Mononuclear cell (primary cell): ENCODE results near the gene MICA. TPM values are rescaled to one million over a fixed set of nuclear protein-coding genes. Genes with fewer than 3 reads are reported as not detected.
A peak's percentile ranks its signal among the peaks of the same experiment; 100 is the strongest.
"Not testable (repeated sequence)": the region's sequence is repeated elsewhere in the genome, so short reads cannot be mapped to it uniquely, and the experiment has no call there.

Source experiments
- H3K27me3 ChIP-seq: 2 replicates; pipeline ENCODE4 v1.6.0; 2011; ENCODE audit warnings: low read length, control low read depth; ENCODE audit not compliant: insufficient read depth
- H3K4me1 ChIP-seq: 2 replicates; pipeline ENCODE4 v1.5.1; 2011; ENCODE audit warnings: mild to moderate bottlenecking, low read length, control low read depth; ENCODE audit not compliant: insufficient read depth
- H3K4me3 ChIP-seq: 2 replicates; pipeline ENCODE4 v1.5.1; 2011; ENCODE audit warnings: mild to moderate bottlenecking, low read length, moderate library complexity
- H3K9me3 ChIP-seq: 2 replicates; pipeline ENCODE4 v1.5.1; 2011; ENCODE audit warnings: low read depth, mild to moderate bottlenecking, control low read depth, low read length
- total RNA-seq: library from RNA; depleted of rRNA; stranded (reverse); fragments of >200 nt; gene quantifications from one replicate; pipeline ENCODE4 v1.2.3, GENCODE V29; 2012

Gene MICA
- total RNA-seq, 1 donor: 7.1 TPM

- Histone ChIP-seq H3K4me3 (no peak overlapping the region), H3K4me1 (no peaks in the 10 kb centered on the region), H3K9me3 (peaks cover 24% of the 10 kb centered on the region), H3K27me3 (peaks cover 17% of the 10 kb centered on the region)
These were observed 47.4 kb downstream of the MICA start for GRCh38 chr6:31450751-31451150.

- H3K27me3 ChIP-seq: peaks cover 16% of the 10 kb centered on the region
- H3K4me3 ChIP-seq: no peak overlapping the region
- H3K9me3 ChIP-seq: peaks cover 24% of the 10 kb centered on the region
- no peaks in the 10 kb centered on the region for H3K4me1 ChIP-seq
These were observed 49.5 kb downstream of the MICA start for GRCh38 chr6:31452859-31453258.

DNA sequence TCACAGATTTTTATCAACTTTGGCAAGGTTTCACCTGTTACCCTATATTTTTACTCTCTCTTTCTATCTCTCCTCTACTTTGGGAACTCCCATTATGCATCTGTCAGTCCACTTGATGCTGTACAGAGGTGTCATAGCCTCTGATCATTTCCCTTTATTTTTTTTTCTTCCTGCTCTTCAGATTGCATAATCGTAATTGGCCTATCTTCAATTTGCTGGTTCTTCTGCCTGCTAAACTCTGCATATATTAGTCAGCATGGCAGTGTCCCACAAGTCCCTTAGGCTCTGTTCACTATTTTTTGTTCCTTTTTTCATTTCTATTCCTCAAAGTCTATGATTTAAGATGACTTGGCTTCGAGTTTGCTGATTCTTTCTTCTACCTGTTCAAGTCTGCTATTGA is 49.9 kb downstream of the MICA start:
- no peaks in the 10 kb centered on the region for H3K4me1 ChIP-seq
- no peak overlapping the region for H3K4me3 ChIP-seq
- peaks cover 24% of the 10 kb centered on the region for H3K9me3 ChIP-seq
- peaks cover 16% of the 10 kb centered on the region for H3K27me3 ChIP-seq

DNA sequence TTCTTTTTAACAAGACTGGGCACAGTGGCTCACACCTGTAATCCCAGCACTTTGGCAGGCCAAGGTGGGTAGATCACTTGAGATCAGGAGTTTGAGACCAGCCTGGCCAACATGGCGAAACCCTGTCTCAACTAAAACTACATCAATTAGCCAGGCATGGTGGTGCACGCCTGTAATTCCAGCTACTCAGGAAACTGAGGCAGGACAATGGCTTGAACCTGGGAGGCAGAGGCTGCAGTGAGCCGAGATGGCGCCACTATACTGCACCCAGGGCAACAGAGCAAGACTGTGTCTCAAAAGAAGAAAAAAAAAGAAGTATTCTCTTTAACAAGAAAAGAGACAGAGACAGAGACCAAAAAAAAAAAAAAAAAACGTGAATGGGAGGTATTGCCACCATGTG is 56.5 kb downstream of the MICA start:
- H3K9me3 ChIP-seq, H3K27me3 ChIP-seq, H3K4me3 ChIP-seq: not testable (repeated sequence)
- H3K4me1 ChIP-seq: peaks cover 25% of the 10 kb centered on the region

- H3K9me3 ChIP-seq: no peaks in the 10 kb centered on the region
- H3K4me1 ChIP-seq: peaks cover 31% of the 10 kb centered on the region
- peaks cover 4% of the 10 kb centered on the region for H3K27me3 ChIP-seq
- no peak overlapping the region for H3K4me3 ChIP-seq
These were observed 57.1 kb downstream of the MICA start for GRCh38 chr6:31460361-31461025.

DNA sequence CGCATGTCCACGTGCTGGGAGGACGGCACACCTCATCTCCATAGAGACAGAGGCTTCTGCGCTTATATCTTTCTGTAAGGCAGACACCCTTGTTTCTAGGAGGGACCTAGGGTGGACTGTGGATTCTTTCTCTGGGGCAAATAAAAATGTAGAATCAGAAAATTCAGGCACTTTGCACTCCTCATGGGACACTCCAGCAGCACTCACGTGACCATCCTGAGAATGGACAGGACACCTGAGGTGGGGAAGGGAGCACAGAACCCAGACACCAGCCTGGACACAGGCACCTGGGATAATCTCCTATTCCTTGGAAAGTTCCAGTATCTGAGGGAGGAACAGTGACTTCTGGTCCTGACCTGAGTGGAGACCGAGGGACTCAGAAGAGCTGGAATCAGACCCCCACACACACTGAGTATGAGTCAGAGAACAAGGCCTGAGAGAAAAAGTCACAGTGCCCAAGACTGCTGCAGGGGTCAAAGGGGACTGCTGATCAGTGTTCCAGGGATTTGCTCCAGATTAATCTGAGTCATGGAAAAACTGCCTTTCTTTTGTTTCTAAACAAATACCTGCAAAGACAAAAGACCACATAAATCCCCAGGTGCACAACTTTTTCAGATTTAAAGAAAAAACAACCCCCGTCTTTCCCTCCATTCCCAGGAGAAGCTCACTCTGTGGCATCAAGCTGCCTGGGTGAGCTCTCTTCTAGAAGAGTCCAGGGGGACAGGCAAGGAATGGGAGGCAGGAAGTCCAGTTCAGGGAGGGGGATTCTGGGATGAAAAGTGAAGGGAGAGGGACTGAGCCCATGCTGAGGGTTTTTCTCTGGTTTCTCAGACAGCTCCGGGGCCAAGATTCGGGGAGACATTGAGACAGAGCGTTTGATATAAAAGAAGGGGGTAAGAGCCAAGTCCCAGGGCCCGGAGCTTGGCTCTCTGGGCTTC is 58.9 kb downstream of the MICA start:
- Histone ChIP-seq H3K9me3 (no peaks in the 10 kb centered on the region), H3K4me3 (peak overlapping the region; percentile 82), H3K4me1 (peaks cover 48% of the 10 kb centered on the region), H3K27me3 (no peaks in the 10 kb centered on the region)

DNA sequence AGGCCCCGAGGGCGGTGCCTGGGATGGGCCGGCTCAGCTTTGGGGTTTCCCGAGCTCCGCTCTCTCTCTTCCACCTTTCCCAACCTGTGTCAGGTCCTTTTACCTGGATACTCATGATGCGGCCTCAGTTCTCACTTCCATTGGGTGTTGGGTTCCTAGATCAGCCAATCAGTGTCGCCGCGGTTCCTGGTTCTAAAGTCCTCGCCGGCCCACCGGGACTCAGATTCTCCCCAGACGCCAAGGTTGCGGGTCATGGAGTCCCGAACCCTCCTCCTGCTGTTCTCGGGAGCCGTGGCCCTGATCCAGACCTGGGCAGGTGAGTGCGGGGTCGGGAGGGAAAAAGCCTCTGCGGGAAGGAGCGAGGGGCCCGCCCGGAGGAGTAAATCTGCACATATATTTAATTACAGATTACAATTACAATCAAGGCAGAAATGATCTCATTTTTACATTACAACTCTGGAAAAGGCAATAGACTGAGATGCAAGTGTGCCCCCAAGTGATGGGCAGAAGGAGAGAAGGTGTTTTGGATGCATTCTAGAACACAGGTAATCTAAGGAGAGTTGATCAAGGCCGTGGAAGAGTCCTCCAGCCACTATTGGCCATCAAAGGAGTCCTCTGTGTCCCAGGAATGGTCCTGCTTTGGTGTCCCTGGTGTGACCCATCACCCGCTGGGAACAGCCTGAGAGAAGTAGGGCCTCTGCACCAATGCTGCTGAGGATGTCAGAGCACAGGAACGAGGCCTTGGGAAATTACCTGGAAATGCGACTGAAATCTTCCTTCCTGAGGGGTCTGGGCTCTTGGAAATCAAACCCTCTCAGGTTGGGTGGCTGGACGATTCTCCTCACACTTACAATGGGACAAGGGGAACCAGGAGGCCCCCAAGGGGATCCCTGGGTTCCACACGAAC is 59.8 kb downstream of the MICA start:
- Histone ChIP-seq H3K9me3 (no peaks in the 10 kb centered on the region), H3K4me3 (peak overlapping the region; percentile 82), H3K4me1 (peaks cover 51% of the 10 kb centered on the region), H3K27me3 (no peaks in the 10 kb centered on the region)

DNA sequence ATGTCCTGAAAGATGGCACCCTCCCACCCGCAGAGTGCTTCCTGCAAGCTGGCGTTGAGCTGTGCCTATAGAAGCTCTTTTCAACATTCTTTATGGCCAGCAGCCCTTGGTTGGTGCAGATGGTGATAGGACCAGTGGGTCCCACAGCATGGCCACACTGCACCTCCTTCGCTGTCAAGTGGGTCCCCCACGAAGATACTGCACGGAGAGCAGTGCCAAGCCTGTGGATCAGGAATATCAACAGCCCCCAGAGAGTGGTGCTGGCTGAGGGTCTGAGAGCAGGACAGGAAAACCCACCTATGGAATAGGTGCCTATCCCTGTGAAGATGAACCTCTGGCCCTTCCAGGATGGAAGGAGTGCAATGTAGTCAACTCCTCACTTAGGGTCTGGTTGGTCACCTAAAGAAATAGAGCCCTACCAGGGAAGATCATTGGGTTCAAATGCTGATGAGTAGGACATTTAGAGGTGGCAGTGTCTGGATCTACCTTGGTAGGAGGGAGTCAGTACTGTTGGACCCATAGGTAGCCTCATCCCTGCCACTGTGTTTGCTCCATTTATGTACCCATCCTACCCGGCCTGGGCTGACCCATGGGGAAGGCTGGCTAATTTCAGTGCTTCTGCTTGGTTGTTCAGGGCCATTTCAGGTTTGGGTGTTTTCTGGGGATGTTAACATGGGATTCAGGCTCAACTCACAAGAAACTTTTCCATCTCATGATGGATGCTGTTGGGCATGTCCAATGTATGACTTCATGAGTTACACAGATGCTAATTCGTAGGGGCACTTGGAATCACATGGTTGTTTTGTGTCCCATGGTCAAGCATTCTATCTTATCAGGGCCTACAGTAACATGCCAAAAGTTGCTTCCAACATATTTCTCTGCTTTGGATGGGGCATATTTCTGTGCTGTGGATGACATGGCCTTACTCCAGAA is 61.1 kb downstream of the MICA start:
- peaks cover 64% of the 10 kb centered on the region for H3K4me1 ChIP-seq
- H3K9me3 ChIP-seq: no peaks in the 10 kb centered on the region
- H3K4me3 ChIP-seq: peak overlapping the region; percentile 82
- no peaks in the 10 kb centered on the region for H3K27me3 ChIP-seq

Other genes with a start within 250 kb of the MICA start
- gene CCHCR1, start 245.8 kb upstream of the MICA start, total RNA-seq: 4.3 TPM
- 1.9 TPM for gene TCF19, start 245.0 kb upstream of the MICA start, total RNA-seq
- not detected for gene POU5F1, start 232.9 kb upstream of the MICA start, total RNA-seq
- 1,178 TPM for gene HLA-C, start 131.5 kb upstream of the MICA start, total RNA-seq
- 3,997 TPM for gene HLA-B, start 46.4 kb upstream of the MICA start, total RNA-seq
- 29.2 TPM for gene MICB, start 94.5 kb downstream of the MICA start, total RNA-seq
- gene MCCD1, start 125.4 kb downstream of the MICA start, total RNA-seq: not detected
- gene DDX39B, start 138.4 kb downstream of the MICA start, total RNA-seq: 183 TPM
- gene ATP6V1G2, start 143.0 kb downstream of the MICA start, total RNA-seq: 0.73 TPM
- gene NFKBIL1, start 144.0 kb downstream of the MICA start, total RNA-seq: 9.8 TPM
- 2.5 TPM for gene LTA, start 168.7 kb downstream of the MICA start, total RNA-seq
- gene TNF, start 172.0 kb downstream of the MICA start, total RNA-seq: 230 TPM
- 191 TPM for gene LTB, start 178.8 kb downstream of the MICA start, total RNA-seq
- 200 TPM for gene LST1, start 182.7 kb downstream of the MICA start, total RNA-seq
- gene NCR3, start 189.4 kb downstream of the MICA start, total RNA-seq: 9.2 TPM
- gene AIF1, start 211.6 kb downstream of the MICA start, total RNA-seq: 245 TPM
- gene PRRC2A, start 217.1 kb downstream of the MICA start, total RNA-seq: 67.0 TPM
- 81.3 TPM for gene BAG6, start 249.1 kb downstream of the MICA start, total RNA-seq